Activated T-cell treated with anti-CD3 and anti-CD28 coated beads for 48 hours (primary cell): ENCODE measurements around the gene IQCN.

Experiments used
- DNase-seq: peaks from one replicate; pipeline ENCODE4 v3.0.0-alpha.2; 2020; ENCODE audit warnings: low read depth

The IQCN gene

GRCh38 chr19:18233224-18233825 lies 40.9 kb downstream of the IQCN start:
- DNase-seq = no peak

- DNase-seq = no peak
Measured at GRCh38 chr19:18232540-18233223, 41.6 kb downstream of the IQCN start.

GRCh38 chr19:18231775-18232174 lies 42.5 kb downstream of the IQCN start:
- DNase-seq = no peak

GRCh38 chr19:18230941-18231734 lies 43.1 kb downstream of the IQCN start:
- DNase-seq = no peak

- no peak for DNase-seq
Measured at GRCh38 chr19:18229915-18230314, 44.3 kb downstream of the IQCN start.

DNA sequence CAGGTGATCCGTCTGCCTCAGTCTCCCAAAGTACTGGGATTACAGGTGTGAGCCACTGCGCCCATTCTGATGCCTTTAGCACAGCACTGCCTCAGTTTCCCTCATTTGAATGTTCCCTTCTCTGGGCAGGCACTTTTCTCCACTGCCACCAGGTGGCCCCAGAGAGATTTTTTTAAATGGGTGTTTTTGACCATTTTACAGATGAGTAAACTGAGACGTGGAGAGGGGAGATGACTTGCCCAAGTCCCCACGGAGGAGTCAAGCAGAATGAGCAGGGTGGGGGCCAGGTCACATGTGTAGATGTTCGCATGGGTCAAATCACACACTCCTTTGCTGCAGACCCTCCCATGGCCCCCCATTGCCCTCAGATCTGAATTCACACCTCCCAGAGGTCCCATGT lies 44.8 kb downstream of the IQCN start:
- no peak for DNase-seq

DNA sequence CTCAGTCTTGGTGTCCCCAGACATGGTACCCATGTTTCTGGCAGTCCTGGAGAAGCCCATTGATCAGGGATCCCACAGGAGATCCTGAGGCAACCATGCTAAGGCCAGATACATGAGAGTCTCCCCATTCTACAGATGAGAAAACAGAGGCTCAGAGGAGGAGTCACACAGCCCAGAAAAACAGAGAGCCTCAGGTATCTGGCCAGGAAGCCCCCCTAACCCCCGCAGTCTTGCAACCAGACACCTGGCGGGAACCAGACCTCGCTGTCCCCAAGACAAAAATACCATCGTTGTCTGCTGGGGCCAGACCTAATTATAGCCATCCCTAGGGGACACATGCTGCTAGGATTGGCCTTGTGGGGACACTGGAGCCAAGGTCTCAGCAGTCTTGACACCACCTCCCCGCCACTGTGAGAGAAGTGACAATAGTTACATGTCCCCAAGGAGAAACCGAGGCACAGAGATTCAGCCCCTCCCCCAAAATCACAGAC lies 46.4 kb downstream of the IQCN start:
- DNase-seq = no peak

DNA sequence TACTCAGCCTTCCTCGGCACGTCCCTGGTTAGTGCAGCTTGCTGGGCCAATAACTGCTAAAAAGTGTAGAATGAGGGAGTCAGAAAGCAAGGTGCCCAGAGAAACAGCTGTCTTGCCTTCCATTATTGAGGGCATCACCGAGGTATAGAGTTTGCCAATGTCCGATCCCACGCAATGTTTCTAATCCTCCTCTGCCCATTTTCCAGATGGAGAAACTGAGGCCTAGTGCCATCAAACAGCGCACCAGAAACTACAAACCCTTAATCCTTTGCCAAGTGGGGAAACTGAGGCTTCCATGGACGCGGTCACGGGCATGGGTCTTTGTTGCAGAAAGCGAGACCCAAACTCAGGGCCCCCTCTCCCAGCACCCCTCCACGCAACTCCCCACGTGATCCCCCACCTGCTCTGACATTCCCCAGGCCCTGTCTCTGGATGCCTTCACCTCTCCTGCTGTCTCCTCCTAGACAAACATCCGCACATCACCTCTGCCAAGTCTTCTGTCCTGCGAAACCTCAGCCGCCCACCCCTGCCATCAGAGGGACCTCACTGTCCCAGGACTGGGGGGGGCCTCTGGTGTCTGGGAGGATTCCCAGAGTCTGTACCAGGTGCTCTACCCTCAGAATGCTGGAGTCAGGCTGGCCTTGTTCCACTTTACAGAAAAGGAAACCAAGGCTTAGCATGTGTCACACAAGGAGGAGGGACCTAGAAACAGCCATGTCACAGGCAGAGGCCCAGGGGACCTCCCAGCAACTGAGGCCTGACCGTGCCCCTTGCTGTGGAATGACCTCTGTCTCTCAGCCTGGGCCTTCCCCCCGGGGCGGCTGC lies 47.1 kb downstream of the IQCN start:
- no peak for DNase-seq

DNA sequence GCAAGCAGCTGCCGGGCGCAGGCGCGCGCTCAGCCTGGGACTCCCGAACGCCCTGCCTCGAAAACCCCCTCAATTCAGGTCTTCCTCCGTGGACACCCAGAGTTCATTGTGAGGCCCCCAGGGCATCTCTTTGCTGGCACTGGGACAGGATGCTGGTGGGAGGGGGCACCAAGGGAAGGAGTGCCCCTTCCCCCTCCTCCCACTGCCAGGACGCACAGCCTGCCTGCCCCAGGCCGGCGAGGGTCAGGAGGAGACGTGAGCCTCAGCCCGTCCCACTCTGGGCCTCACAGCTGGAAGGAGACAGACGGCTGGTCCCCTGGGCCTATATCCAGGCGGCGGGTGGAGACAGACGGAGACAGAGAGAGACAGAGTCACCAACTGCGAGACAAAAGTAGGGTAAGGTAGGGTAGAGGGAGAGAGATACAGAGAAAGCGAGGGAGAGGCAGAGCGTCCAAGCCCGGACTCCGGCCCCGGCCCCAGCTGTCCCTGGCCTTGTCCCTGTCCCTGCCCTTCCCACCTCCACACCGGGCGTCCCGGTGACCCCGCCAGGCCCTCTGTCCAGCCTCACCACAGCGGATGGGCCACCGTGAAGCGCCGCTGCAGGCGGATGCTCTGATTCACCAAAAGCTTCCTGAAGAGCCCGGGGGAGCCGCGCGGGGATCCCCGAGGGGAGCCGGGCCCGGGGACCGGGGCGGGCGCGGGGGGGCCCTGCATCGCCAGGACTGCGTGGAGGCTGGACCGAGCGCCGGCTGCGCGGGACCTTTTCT lies 48.4 kb downstream of the IQCN start, which contains the start of gene PDE4C:
Gene PDE4C (minus strand): TSS at position 737 of the 767 bp plus-strand sequence. CDS start 23 bp downstream, at position 714.
- DNase-seq = no peak

DNA sequence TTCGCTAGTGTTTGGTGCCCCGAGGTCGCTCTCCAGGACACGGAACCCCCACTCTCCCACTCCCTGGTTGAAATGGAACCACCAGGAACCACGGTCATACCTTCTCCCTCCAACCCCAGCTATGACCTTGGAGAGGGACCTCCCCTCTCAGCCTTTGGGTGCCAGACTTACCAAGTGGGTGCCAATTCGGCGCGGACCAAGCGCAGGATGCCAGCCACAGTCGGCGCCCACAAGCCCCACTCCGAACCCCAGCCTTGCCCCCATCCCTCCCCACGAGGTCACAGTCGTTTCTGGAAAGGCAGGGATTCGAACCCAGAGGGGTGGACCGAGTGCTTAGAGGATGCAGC lies 48.9 kb downstream of the IQCN start:
- DNase-seq = no peak

DNA sequence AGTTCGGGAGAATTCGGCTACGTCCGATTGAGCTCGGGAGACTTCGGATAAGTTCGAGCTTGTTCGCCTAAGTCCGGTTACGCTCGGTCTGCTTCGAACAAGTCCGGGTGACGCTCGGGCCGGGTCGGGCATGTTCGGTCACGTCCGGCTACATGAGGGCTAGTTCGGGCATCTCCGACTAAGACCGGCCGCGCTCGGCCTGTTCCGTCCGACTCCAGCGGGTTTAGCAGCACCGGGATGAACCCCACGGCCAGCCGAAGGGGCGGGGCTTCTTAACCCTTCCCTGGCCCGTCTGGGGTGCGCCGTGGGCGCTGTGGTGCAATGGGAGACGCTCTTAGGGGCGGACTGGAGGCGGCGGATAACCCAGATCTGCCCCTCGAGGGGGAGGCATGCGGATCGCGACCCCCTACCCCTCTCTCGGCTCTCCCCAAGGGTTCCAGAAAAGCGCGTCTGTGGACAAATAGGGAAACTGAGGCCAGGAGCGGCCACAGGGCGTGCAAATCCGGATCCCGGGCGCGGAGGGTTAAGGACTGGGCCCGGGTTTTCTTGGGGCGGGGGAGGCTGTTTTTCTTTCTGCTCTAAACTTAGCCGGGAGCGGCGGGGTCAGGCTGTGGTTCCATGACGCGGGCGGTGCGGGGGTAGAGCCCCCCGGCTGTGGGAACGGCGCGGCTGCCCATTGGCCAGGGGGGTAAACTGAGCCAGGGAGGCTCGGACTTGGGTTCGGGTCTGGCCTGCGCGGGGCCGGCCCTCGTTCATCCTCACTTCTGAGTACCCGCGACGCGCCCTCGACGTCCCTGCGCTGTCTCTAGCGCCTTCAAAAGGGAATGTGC lies 49.5 kb downstream of the IQCN start:
- DNase-seq = peak; percentile 91

DNA sequence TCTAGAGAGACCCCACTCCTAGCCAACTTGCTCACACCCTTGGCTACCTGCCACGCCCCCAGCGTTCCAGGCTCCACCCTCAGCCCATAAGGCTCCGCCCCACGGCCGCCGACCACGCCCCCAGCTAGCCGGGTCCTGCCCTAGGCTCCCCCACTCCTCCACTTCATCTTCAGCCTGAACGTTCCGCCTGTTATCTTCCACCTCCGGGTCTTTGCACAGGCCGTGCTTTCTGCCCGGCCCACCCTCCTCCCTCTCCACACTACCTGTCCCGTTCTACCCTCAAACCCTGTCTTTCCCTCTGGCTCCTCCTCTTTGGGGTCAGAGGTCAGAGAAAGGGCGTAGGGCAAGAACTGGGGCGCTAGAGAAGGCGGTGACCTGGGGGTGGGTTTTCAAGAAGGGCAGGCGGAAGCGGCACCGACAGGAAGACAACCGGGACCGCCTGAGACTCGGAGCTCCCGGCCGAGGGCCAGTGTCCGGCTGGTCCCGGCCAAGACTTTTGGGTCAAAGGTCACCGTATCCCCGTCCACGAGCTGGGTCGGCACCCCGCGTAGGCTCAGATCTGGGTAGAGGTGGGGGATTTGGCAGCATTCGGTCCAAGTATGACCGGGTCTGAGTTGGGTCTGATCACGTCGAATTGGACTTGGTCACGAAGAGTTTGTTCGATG lies 50.3 kb downstream of the IQCN start:
- peak; percentile 54 for DNase-seq

DNA sequence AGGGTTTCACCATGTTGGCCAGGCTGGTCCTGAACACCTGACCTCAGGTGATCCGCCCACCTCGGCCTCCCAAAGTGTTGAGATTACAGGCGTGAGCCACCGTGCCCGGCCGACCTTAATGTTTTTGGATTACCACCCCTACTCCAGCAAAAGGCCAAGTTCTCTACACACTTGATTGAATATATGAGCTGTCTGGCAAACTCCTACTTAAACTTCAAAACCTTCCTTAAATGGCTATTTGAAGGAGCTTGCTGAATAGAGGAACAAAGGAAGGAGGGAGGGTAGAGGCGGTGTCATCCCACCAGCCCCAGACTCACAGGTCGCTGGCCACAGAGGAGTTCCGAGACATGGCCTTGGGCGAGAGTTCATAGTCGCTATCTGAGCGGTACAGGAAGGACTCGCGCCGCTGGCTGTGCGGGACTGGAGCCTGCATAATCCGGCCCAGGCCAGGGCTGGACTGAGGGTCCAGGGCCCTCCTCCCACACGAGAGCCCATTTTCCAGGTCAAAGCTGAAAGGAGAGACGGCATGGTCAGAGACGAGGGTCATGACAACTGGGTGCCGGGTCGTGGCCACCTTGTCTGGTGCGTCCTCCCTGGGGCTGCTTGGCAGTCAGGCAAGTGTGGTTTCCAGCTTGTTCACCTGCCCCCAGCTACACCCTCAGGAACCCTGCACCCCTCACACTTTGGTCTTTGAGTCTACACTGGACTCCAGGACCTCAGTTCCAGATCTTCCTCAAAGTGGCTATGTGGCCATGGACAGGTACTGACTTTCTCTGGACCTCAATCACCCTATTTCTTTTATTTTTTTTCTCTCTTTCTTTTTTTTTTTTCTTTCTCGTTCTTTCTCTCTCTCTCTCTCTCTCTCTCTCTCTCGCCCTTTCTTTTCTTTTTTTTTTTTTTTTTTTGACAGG lies 52.2 kb downstream of the IQCN start:
- no peak for DNase-seq

DNA sequence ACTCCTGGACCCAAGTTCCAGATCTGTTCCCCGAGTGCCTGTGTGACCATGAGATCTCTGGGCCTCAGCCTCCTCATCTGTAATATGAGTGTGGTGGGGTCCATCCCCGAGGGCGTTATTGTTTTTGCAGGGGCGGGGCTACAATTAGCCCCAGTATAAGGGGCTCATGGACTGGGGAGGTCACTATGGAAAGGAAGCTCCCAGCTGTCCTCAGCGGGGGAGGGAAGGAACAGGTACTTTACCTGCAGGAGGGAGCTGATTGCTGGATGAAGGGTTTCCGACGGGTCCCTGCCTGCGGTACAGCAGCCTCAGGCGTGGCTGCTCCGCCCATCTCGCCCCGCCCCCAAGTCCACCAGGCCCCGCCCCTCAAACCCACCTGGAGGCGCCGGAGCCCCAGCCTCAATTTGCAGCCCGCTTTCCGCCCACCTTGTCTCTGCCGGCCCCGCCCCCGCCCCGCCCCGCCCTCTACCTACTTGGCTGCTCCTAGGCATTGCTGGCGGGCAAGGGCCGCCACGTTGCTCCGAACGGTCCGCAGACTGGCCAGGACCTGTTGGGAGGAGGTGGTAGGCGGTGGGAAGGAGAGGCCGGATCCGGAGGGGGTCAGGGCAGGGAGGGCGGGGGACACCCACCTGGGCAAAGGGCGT lies 53.5 kb downstream of the IQCN start:
- no peak for DNase-seq

DNA sequence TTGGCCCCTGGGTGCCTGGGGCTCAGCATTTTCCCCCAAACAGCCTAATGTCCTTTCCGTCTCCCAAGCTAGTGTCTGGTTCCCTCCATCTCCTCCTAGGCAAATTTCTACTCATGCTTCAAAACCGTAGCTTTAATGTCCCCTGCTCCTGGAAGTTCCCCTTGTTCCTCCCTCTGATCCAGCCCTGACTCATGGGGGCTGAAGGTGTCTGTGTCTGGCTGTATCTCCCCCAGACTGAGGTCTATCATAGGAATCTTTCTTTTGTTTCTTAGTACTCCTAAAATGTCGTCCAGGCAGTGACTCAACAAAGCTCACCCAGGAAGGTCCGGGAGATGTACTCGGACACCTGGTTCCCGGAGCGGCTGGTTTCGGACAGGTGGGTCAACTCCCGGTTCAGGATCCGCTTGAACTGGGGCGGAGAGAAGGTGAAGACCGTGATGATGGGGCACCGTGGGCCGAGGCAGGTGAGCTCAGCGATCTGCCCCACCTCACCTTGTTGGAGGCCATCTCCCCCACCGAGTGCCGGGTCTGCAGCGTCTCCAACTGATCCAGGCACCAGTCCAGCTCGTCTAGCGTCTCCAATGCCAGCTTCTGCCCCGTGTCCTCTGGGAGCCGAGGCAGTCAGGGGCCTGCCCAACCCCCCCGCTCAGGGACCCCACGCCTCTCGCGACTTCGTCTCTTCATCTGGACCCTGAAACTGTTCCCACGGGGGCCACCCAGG lies 54.2 kb downstream of the IQCN start:
- no peak for DNase-seq

GRCh38 chr19:18218600-18218999 lies 55.7 kb downstream of the IQCN start:
- no peak for DNase-seq

GRCh38 chr19:18218159-18218558 lies 56.1 kb downstream of the IQCN start:
- DNase-seq = no peak

- no peak for DNase-seq
Measured at GRCh38 chr19:18216789-18217188, 57.5 kb downstream of the IQCN start.
